GM21529 (cell line): ENCODE measurements around the gene UBR3.
"Not testable (repeated sequence)": the region's sequence is repeated elsewhere in the genome, so short reads cannot be mapped to it uniquely, and the experiment has no call there.

Source experiments
- ATAC-seq: cut with Tn5 transposase; IDR thresholded peaks from one replicate; pipeline ENCODE4 v1.9.1; 2021; ENCODE audit not compliant: unreplicated experiment

UBR3 gene, protein sequence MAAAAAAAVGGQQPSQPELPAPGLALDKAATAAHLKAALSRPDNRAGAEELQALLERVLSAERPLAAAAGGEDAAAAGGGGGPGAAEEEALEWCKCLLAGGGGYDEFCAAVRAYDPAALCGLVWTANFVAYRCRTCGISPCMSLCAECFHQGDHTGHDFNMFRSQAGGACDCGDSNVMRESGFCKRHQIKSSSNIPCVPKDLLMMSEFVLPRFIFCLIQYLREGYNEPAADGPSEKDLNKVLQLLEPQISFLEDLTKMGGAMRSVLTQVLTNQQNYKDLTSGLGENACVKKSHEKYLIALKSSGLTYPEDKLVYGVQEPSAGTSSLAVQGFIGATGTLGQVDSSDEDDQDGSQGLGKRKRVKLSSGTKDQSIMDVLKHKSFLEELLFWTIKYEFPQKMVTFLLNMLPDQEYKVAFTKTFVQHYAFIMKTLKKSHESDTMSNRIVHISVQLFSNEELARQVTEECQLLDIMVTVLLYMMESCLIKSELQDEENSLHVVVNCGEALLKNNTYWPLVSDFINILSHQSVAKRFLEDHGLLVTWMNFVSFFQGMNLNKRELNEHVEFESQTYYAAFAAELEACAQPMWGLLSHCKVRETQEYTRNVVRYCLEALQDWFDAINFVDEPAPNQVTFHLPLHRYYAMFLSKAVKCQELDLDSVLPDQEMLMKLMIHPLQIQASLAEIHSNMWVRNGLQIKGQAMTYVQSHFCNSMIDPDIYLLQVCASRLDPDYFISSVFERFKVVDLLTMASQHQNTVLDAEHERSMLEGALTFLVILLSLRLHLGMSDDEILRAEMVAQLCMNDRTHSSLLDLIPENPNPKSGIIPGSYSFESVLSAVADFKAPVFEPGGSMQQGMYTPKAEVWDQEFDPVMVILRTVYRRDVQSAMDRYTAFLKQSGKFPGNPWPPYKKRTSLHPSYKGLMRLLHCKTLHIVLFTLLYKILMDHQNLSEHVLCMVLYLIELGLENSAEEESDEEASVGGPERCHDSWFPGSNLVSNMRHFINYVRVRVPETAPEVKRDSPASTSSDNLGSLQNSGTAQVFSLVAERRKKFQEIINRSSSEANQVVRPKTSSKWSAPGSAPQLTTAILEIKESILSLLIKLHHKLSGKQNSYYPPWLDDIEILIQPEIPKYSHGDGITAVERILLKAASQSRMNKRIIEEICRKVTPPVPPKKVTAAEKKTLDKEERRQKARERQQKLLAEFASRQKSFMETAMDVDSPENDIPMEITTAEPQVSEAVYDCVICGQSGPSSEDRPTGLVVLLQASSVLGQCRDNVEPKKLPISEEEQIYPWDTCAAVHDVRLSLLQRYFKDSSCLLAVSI (N-terminal part only)

GRCh38 chr2:169827272-169828140, at the start of gene UBR3:
TSS of gene UBR3 (plus strand) at chr2:169827454. CDS start at chr2:169827508, 54 bp downstream.
- peak; percentile 84 for ATAC-seq

GRCh38 chr2:169778446-169778845, 48.8 kb upstream of the UBR3 start:
- no peak for ATAC-seq

DNA sequence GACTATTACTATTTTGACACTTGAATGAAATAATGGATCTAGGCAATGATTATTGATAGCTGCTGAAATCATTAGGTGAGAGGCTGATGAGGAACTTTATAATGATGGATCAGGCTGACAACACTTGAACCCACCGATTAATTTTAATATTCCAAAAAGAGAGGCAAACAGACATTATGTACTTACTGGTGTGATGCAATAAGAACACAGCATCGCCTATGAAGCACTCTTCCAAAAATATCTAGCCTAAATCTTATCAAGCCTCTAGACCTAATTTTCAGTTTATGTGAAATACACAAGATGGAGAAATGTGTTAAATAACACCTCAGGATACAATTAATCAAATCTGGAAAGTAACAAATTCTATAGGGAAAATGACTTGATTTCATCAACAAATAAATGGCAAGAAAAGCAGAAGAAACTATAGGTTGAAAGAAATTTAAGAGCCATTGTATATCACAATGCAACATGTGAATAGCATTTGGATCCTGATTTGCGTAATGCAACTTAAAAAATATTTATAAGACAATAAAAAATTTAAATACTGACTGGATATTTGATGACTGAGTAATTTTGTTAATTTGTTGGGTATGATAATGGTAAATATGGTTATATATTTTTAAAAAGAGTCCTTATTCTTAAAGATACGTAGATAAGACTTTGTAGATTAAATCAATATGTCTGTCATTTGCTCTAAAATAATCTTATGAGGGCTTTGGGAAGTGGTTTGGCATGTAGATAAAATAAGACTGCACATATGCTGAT, 45.8 kb upstream of the UBR3 start:
- ATAC-seq, result no peak

- no peak for ATAC-seq
Measured at GRCh38 chr2:169782513-169782912, 44.7 kb upstream of the UBR3 start.

DNA sequence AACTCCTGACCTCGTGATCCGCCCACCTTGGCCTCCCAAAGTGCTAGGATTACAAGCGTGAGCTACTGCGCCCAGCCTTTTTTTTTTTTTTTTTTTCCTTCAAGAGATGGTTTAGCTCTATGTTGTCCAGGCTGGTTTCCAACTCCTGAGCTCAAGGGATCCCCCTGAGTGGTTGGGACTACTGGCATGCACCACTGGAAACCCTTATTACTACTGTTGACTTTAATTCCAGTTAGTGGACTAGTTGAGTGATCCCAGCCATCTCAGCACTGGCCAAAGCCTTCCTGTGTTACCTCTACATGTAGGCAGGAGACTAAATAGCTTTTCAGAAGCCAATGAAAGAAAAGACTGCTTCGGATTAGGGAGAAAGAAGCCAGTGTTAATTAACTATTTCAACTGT, 36.7 kb upstream of the UBR3 start:
- ATAC-seq, result no peak

DNA sequence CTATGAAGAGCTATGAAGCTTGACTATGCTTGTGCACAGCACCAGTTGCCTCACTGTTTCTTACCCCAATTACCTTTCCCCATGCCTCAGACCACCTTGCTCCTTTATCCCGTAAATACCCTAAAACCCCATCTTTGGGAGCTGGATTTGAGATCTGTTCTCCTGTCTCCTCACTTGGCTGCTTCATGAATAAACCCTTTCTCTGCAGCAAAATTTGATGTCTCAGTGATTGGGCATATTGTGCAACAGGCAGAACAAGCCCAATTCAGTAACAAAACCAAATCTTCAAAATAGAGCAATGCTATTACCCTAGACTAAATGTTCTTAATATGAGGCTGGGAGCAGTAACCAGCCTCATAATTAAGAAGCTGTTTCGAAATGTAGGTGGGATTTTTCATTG, 32.1 kb upstream of the UBR3 start:
- ATAC-seq, result no peak

DNA sequence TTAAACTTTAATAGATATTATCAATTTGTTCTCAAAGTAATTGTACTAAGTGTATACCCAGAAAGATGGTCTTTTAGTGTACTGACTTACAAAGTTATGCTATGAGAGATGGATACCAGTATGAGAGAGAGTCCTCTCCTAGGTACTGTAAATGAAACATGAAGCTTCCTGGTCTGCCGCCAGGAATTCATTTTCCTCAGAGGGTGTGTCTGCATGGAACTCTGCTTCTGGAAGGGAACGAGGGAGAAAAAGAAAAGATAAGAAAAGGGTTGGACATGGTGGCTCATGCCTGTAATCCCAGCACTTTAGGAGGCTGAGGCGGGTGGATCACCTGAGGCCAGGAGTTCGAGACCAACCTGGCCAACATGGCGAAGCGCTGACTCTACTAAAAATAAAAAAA, 30.8 kb upstream of the UBR3 start:
- ATAC-seq, result no peak

DNA sequence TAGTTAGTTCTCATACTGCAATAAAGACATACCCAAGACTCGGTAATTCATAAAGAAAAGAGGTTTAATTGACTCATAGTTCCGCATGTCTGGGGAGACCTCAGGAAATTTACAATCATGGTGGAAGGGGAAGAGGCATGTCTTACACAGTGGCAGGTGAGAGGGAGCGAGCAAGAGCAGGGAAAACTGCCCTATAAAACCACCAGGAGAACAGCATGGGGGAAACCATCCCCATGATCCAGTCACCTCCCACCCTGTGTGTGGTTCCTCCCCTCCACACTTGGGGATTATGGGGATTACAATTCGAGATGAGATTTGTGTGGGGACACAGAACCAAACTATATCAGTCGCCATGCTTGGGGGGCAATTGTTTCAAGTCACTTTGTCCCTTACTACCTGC, 29.7 kb upstream of the UBR3 start:
- ATAC-seq, result no peak

GRCh38 chr2:169798397-169798717, 28.9 kb upstream of the UBR3 start:
- ATAC-seq, result no peak

- peak; percentile 97 for ATAC-seq
Measured at GRCh38 chr2:169798718-169799592, 28.3 kb upstream of the UBR3 start, which contains the start of gene SSB. TSS of gene SSB (plus strand) at chr2:169798871. CDS start at chr2:169800961, 2,090 bp downstream.

DNA sequence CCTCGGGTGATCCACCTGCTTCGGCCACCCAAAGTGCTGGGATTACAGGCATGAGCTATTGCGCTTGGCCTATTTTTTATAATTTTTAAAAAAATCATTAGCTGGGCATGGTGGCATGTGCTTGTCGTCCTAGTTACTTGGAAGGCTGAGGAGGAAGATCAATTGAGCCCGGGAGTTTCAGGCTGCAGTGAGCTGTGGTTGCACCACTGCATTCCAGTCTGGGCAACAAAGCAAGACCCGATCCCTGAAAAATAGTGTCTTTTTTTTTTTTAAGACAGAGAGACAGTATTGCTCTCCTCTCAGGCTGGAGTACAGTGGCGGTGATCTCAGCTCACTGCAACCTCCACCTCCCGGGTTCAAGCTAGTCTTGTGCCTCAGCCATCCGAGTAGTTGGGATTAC, 23.8 kb upstream of the UBR3 start:
- ATAC-seq, result no peak

DNA sequence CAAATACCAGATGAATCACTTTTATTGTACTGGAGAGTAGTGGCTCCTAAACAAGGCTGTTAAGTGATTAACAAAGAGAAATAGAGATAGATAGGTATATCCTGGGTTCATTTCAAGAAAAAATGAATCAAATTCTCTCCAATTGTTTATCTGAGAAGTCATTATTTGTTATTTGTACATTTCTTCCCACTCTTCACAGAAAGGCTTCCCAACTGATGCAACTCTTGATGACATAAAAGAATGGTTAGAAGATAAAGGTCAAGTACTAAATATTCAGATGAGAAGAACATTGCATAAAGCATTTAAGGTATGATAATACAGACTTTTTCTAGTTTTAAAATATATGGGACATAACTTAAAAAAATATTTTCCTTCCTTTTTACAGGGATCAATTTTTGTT, 20.7 kb upstream of the UBR3 start:
- ATAC-seq, result no peak

DNA sequence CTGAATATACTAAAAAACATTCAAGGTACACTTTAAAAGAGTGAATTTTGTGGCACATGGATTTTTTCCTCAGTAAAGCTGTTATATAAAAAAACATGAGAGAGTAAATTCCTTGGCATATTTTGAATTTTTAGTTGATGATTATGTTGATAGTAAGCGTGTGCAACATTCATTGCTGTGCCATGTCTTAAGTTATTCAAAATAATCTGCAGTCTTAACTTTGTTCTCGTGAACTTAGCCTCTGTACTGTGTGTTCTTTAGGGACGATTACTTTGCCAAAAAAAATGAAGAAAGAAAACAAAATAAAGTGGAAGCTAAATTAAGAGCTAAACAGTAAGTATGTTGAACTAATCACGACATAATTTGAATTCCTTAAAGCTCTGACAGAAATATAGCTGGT, 19.0 kb upstream of the UBR3 start:
- ATAC-seq, result no peak

DNA sequence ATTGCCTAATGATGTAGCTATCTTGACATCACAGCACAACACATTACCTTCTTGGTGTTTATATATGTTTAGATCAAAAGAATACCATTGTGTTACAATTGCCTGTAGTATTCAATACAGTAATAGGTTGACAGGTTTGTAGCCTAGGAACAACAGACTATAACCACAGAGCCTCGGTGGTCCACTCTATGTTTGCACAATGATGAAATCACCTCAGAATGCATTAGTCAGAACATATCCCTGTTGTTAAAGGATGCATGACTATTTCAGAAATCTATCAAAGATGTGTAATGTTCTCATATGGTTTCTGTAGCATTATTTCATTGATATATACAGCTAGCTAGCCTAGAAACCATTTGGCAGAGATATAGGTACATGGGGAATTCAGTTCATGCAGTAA, 11.4 kb upstream of the UBR3 start:
- ATAC-seq, result no peak

DNA sequence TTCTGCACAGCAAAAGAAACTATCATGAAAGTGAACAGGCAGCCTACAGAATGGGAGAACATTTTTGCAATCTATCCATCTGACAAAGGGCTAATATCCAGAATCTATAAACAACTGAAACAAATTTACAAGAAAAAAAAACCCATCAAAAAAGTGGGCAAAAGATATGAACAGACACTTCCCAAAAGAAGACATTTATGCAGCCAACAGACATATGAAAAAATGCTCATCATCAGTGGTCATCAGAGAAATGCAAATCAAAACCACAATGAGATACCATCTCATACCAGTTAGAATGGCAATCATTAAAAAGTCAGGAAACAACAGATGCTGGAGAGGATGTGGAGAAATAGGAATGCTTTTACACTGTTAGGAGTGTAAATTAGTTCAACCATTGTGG, 10.3 kb upstream of the UBR3 start:
- ATAC-seq, result not testable (repeated sequence)

DNA sequence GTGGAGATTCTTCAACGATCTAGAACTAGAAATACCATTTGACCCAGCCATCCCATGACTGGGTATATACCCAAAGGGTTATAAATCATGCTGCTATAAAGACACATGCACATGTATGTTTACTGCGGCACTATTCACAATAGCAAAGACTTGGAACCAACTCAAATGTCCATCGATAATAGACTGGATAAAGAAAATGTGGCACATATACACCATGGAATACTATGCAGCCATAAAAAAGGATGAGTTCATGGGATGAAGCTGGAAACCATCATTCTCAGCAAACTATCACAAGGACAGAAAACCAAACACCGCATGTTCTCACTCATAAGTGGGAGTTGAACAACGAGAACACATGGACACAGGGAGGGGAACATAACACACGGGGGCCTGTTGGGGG, 9.9 kb upstream of the UBR3 start:
- not testable (repeated sequence) for ATAC-seq

GRCh38 chr2:169818241-169818640, 9.0 kb upstream of the UBR3 start:
- ATAC-seq, result no peak

- ATAC-seq, result no peak
Measured at GRCh38 chr2:169819106-169819505, 8.1 kb upstream of the UBR3 start.

- not testable (repeated sequence) for ATAC-seq
Measured at GRCh38 chr2:169820101-169820500, 7.2 kb upstream of the UBR3 start.
